Right renal pelvis (tissue), 4 donors: ENCODE results near the gene RPLP2. TPM values are rescaled to one million over a fixed set of nuclear protein-coding genes. Genes with fewer than 3 reads are reported as not detected.

Source experiments
- DNase-seq, 4 donors: peaks; one replicate each; pipeline ENCODE4 v3.0.0-alpha.2; 2013; ENCODE audit warnings: low read depth in 4 of 4, low spot score in 3 of 4, missing footprints in 1 of 4
- polyA plus RNA-seq, 4 donors: library from polyadenylated mRNA; unstranded; fragments of 120-200 nt; gene quantifications; one replicate each; pipeline ENCODE4 v1.2.1, GENCODE V29; 2013; ENCODE audit not compliant: insufficient read length in 4 of 4

RPLP2 gene
- polyA plus RNA-seq, 4 donors: 857 to 1,329 (median 1,011) TPM

- no peak for DNase-seq
Measured at GRCh38 chr11:773425-773824, 36.3 kb upstream of the RPLP2 start.

DNA sequence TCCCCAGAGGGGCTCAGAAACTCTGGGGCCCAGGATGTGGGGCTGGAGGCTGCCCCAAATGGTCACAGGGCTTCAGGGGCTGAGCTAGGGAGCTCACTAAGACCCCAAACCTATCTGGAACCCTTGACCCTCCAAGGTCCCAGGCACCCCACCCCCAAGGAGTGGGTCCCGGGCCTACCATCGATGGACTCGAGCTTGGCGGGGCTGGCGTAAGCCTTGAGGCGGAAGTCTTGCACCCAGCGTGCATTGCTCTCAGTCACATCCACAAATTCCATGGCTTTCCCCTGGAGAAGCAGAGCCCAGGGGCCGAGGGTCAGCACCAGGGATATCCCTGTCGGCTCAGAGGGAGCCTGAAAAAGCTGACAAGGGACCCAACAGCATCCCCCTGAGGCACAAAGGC lies 35.9 kb upstream of the RPLP2 start:
- DNase-seq: no peak

- DNase-seq: no peak
Measured at GRCh38 chr11:774873-775592, 34.7 kb upstream of the RPLP2 start.

- DNase-seq: no peak
Measured at GRCh38 chr11:776263-776560, 33.6 kb upstream of the RPLP2 start.

GRCh38 chr11:776561-777287 lies 33.0 kb upstream of the RPLP2 start:
- DNase-seq: no peak

- peak; percentile 80 to 84 (median 80) for DNase-seq
Measured at GRCh38 chr11:777288-778255, 32.2 kb upstream of the RPLP2 start, which contains the start of gene GATD1. TSS of gene GATD1 (minus strand) at chr11:777487. CDS start at chr11:777462, 25 bp downstream.

- DNase-seq: no peak
Measured at GRCh38 chr11:778976-779954, 30.5 kb upstream of the RPLP2 start.

DNA sequence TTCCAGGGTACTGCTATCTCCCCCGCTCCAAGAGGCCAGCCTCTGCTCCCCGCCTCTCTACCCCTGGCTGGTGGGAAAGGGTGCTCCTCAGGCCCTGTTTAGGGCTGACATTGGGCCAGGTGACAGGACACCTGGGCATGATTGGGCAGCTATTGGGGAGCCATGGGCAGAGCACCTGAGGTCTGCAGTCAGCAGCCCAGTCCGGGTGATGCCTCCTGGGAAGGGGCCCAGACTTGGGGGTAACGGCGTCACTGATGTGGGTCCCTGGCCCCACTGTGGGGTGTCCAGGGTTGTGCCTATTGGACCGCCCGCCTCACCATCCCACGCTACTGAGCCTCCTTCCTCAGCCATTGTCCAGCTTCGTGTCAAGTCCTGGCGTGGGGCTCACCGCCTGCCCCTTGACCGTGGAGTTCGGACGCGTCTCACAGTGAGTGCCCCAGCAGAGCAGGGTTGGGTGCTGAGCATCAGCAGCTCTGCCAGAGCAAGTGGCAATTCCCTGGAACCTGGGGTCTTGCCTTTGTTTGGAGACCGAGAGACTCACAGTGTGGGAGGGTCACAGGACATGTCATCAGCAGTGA lies 29.7 kb upstream of the RPLP2 start:
- no peak for DNase-seq

GRCh38 chr11:782264-783174 lies 27.2 kb upstream of the RPLP2 start:
- DNase-seq: no peak

- peak in 3 of 4 donors; percentile 43 to 70 (median 65) for DNase-seq
Measured at GRCh38 chr11:783581-784015, 26.2 kb upstream of the RPLP2 start.

DNA sequence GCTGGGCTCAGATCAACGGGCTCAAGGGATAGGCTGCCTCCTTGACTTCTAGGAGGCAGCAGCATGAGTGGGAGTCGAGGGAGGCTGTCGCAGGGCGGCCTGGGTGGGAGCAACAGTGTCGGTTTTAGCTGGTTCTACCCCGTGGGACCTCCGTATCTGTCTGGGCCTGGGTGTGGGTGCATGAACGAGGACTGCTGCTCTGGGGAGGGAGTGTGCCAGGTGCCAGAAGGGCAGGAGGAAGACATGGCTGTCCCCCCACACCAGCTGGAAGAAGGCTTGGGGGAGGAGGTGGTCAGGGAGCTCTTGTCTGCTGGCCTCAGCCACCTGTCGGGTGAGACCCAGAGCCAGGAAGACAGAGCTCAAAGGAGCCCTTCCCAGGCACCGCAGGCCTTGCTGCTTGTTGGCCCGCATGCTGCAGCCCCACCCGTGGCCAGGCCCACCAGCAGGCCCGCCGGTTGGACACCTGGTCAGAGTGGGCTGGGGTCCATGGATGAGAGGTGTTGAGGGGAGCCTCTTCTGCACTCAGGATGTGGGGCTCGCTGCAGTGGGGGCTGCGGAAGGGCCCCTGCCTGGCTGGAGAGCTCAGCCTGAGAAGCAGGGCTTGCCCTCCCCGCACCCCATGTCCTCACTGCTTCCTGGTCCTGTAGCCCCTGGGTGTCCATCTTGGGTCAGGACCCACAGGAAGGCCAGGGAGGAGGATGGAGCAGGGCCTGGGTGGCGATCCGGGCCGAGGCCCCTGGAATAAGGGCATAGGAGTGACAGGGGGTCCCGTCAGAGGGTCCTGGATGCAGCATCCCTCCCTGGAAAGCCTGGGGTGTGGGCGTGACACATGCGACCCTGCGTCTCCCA lies 23.3 kb upstream of the RPLP2 start:
- no peak for DNase-seq

GRCh38 chr11:787084-787675 lies 22.6 kb upstream of the RPLP2 start:
- no peak for DNase-seq

DNA sequence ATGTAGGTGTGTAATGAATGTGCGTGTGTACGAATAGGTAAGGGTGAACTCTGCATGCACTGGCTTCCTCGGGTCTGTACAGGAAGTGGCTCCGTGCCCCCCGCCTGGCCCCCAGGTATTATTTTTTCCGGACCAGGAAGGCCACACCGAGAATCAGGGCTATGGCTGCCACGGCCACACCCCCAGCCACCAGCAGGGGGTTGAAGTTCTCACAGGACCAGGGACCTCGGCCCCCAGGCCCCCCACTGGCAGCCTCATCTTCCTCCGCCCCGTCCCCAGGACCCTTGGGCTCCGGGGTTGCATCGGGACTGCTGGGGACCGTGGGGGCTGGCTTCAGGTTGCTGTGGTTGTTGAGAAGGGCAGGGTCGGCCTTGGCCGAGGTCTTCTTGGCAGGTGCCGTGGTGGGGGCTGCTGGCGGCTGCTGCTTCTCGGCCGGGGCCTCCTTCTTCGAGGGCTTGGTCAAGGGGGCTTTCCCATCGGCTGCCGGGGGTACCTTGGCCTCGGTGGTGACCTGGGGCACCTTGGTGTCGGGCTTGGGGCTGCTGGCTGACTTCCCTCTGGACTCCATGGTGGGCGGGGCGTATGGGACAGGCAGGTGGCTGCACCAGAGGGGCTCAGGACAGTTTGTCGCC lies 21.6 kb upstream of the RPLP2 start:
- DNase-seq: no peak

DNA sequence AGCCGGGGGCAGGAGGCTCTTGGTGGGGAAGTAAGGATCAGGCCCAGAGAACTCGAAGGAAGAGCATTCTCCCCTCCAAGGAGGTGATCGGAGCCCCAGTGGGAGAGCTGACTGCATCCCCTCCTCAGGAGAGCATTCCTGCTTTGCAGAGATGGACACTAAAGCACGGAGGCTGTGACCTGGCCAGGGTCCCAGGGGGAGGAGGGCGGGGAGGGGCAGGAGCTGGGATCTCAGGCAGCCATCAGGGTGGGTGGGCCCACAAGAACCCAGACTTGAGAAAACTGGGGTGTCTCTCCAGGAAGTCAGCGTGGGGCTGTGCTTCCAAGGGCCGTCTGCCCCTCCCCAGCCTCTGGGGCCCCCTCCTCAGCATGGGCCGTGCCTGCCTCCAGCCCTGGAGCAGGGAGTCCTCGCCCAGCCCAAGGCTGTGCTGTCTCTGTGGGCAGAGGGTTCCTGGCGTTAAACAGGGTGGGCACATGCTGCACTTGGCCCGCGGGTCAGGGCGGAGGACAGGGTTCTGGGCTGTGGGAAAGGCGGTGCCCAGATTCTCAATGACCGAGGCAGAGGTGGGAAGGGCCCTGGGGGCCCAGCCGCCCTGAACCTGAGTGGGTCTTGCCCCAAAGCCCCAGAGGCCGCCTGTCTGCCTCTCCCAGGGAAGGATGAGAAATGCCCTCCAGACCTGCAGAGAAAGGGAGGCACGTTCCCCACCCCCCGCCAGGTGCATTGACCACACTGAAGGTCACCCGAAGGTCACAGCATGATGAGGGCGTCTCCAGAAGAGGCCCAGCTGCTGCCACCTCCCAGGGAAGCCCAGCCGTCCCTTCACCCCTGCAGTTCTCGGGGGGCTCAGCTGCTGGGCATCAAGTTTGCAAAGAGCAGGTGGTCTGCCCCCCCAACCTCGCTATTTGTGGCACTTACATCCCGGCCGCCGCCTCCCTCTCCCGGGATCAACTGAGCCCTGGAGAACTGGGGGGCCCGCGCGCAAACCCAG lies 20.5 kb upstream of the RPLP2 start:
- DNase-seq: no peak

DNA sequence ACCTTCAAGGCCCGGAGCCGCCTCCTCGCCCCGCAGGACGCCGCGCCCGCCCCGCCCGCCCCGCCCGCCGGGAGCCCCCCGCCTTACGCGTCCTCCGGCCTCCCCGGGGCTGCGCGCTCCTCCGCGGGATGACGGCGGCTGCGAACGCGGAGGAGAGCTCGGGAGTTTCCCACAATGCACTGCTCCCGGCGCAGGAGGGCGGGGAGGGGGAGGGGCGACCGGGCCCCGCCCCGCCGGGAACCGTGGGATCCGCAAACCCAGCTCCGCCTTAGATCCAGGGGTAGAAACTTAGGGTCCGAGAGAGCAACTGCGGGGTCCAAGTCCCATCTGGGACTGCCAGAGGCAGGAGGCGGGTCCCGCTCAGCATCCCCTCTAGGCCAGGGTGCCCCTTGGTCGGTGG lies 19.8 kb upstream of the RPLP2 start, which contains the start of gene CEND1:
Gene CEND1 (minus strand): TSS at position 148 of the 400 bp plus-strand sequence. CDS start 1,514 bp downstream, outside the sequence.
- DNase-seq: no peak
